ENCODE results near the gene ANKH.
A peak's percentile ranks its signal among the peaks of the same experiment; 100 is the strongest.

The ANKH gene

DNA sequence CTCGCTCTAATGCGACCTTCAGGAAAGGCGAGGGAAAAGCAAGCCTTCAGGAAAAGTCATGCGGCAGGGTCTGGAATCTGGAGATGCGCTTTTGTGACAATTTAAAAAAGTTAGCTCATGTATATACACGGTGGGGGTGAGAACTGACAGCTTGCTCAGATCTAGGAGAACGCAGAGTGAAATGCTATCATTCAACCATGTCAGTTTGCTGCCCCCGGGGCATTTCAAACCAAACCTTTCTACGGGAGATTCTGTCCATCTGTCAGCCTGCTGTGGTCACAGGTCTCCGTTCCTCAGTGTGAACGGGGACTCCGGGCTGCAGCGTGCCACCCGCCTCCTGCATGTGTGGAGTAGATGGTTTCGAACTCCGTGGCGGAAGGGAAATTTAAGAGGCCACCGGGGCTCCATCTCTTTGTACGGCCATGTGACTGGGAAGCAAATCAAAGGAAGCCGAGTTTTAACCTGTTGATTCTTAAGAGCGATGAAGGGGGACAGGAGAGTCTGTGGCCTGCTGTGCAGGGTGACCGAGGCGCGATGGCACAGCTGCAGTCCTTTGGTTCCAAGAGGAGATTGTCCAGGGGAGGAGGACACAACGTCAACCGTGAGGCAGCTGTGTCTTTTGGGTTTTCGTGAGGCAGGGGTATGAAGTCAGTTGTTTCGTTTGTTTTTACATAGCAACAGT, 161.1 kb downstream of the ANKH start:
- no peak for DNase-seq

DNA sequence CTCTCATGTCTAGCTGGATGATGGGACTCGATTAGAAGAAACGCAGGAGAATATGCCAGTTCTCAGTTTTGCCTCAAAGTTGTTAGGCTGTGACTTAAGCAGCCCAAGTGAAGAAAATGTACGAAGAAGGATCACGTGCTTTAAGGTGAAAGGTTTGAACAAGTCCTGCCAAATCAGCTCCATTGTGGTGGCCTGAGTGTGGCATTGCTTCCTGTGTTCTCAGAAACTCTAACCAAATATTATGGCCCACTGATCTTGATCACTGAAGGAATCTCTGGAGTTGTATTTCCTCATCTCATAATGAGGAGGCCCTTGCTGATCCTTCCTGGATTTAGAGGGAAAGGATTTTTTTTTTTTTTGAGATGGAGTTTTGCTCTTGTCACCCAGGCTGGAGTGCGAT, 163.0 kb downstream of the ANKH start:
- DNase-seq = no peak

DNA sequence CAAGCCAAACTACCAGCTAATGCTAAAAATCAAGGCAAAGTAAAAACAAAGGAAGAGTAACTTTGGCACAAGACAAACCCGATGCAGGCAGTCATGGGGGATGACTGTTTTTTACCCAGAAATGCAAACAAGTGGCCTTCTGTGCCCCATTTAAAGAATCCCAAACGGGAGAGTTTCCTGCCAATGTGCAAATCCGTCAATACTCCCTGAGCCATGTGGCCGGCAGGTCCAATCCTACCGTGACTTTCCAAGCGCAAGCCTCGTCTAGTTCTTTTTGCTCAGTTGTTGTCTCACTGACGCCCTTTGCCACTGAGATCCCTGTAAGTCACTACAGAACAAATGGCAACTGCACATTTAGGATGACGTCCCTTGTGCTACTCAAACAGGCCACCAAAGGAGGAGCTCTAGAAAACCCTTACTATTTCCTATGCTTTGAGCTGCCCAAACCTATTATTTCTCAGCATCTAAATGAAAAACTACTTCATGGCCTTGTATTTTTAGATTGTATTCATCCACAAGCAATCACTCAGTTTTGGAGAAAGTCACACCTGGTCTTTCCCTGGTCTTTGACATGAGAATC, 163.7 kb downstream of the ANKH start:
- DNase-seq = no peak

DNA sequence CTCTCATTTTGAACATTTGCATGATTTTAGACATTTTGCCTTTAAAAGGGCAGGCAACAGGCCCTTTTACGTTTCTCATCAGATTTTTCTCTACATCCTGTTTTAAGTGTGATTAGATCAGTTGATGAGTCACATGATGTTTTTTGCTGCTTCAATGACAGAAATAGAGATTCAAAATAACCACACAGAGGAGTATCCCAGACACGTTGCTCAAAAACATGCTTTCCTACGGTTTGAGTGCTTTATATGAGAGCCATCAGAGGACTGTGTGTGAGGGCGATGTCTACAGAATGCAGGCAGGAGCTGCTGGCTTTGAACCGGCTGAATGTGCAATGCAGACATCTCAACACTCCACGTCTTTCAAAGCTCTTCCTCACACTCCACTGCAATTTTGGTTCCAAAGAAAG, 165.0 kb downstream of the ANKH start:
- peak; percentile 34 to 65 (median 59) for DNase-seq

DNA sequence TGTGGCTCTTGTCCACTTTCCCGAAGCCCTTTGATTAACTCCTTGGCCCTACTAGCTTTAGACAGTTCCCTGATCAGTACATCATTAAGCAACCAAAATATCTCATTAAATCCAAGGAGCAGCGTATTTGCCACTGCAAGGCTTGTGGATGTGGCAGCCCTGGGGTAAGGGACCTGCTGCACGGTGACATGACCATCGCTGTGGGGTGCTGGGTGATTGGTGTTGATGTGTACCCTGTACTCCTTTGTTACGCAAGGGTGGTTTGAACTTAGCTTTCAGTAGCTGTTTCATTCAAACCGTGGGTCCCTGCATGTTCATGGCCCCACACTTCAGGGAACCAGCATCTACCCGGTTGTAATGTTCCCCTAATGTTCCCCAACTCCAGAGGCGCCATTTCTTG, 166.0 kb downstream of the ANKH start:
- no peak for DNase-seq

DNA sequence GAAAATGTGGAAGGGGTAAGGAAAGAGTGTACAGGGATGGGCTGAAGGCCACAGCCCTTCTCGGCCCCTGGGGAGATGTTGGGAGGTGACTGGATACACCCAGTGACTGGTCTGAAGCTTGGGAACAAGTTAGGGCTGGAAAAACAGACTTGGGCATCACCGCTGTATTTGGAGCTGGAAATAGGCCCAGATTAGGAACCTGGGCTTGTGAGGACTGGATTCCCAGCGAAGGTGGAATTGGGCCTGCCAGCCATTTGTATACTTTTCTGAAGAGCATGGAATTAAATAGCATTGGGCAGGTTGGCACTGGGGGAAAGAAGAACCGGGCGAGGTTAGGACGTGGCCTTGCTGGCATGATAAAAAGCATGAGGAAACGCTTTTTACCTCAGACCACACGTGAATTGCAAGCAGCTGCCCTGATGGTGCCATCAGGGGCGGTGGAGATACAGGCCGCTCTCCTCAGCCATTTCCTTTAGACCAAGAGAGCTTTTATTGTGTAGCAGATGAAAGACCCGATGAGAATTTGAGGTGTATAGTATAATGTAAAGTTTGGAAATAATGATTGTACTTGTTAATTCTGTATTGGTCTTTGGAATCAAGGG, 169.2 kb downstream of the ANKH start:
- DNase-seq = no peak

- DNase-seq = no peak
These were observed 170.0 kb downstream of the ANKH start for GRCh38 chr5:14701556-14701955.

DNA sequence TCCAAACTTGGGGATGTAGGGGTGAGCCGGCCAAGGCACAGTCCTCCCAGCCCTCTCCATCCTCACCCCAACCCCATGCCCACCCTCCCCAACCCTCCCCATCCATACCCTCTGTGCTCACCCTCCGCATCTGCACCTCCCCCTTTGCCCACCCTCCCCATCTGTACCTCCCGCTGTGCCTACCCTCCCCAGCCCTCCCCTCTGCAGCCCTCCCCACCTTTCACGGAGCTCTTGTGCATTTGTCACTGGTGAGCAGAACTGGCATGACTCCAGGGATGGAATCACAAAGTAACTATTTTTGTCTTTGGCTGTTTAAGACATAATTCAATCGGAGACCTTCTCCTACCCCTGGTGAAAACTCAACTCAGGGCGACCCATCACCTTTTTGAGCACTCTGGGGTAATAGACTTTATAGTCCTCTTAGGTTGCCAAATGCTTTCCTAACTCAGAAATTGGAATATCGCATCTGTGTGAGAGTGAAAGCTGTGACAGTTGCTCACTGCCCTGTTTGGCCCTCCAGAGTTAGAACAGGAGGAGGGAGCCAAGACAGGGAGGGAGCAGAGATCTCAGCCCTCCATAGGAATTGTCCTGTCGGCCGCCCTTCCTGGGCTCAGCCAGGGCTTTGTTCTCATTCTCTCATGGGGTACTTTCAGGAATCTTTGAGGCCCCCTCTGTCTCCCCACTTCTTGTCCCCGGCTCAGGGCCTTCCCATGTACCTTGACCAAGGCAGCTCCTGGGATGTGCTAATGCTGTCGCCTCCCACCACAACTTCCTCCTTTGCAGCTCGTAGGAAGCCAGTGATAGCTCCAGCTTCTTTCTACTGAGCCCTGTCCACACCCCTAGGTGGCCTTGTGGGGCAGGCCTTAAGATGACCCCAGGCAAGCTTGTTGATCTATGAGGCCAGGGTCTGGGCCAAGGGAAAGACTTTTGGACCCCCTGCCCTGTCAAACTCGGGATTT, 170.8 kb downstream of the ANKH start:
- peak; percentile 58 to 62 (median 58) for DNase-seq

DNA sequence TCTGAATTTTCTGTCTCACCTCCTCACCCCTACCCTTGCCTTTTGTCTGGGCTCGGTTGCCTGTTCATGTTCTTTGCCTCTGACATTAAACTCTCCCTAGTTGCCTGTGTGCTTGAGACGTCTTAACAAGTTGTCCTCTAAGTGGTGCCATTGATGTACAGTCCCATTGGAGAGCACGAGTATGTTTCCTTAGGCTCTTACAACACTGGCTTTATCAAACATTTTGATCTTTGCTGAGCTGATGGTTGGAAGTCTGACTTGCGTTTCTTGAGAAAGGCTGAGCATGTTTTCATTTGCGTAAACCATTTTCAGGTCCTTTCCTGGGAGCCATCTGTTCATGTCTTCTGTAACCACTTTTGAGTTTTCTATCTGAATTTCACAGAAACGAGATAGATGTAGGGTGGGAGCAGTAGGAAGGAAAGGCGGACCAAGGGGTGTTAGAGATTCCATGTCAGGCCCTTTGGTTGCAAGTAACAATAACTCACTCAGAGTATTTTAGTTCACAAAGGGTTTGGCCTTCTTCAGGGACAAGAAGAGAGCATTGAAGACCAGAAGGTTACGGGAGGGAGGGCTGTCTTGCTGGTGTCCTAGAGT, 171.7 kb downstream of the ANKH start:
- DNase-seq = no peak

DNA sequence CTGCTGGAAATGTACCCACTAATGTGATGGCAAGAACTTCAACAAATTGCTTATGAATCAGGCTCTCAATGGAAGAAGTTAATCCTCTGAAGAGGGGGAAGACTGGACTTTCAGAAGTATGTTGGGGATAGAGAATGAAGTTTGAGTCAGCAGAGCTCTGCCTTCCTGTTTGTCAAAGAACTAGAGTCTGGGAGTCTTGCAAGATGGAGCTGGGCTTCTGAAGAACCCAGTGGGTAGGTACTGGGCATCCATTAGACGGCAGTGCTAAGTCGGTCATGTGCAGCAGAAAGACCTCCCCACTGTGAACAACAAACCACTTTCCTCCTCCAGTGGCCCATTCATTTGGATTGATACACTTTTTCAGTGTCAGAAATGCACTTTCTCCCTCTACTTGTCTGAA, 172.4 kb downstream of the ANKH start:
- no peak for DNase-seq

DNA sequence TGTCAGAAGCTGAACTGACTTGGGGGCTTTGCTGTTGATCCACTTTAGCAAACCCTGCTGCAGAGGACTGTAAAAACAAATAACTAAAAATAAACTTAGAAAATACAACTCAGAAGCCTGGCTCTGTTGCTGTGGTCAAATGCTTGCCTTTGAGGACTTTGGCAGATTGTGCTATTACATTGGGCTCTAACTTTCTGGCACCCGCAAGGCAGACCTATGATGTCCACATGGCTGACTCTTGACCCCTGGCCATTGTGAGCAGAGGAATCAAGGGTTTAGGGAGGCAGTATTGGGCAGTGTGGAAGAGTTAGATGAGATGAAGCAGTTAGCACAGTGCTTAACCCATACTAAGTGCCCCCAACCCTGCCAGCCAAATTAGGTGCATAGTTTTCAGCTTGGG, 173.1 kb downstream of the ANKH start:
- no peak for DNase-seq

GRCh38 chr5:14696851-14697250, 174.7 kb downstream of the ANKH start:
- no peak for DNase-seq

DNA sequence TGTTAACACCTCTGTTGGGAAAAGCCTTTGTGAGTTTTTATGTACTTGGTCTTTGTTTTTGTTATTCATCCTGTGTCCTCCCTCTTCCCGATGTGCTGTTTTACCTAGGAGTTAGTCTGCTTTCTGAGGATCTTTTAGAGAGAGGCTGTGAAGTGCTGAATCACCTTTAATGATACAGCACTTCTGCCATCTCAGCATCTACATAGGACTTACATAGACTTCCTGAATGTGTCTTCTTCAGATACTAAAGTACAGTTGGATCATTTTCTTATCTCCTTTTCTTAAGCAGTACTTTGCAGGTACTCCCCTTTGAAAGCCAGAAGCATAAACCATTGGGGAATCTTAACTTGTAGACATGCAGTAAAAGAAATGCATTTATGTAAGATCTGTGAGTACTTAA, 175.5 kb downstream of the ANKH start:
- DNase-seq = no peak

DNA sequence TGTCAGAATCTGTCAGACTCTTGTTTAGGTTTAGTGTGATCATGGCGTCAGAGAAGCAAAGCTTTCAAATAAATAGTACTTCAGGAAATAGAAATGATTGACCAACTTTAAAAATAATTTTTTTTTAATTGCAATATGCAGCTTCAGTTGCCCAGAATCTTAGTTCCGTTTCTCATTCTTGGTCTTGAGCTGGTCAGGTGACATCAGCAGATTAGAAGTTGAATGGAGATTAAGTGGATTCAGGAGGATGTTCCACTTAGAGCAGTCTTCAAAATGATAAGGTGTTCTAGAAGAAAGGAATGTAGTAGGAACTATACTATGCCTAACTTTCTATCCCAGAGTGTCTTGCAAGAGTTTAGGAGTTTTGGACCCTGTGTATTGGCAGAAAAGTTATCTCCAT, 176.4 kb downstream of the ANKH start:
- DNase-seq = no peak

DNA sequence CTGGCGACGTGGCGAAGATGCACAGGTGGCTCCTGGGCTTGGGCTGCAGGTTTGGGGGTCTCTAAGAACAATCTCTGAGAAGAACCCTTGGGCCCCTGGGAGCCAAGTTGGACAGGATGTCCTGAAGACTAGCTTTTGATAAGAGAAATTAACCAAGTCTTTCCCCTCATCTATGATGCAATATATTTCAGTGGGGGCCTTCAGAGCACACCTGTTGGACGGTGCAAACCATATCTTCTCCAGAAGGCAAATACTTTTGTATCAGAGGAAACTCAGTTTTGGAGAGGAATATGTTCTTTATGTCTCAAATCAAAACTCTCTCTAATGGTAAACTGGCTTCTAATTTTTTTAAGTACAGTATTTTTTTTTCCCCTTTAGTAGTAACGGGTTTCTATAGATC, 178.5 kb downstream of the ANKH start:
- no peak for DNase-seq

DNA sequence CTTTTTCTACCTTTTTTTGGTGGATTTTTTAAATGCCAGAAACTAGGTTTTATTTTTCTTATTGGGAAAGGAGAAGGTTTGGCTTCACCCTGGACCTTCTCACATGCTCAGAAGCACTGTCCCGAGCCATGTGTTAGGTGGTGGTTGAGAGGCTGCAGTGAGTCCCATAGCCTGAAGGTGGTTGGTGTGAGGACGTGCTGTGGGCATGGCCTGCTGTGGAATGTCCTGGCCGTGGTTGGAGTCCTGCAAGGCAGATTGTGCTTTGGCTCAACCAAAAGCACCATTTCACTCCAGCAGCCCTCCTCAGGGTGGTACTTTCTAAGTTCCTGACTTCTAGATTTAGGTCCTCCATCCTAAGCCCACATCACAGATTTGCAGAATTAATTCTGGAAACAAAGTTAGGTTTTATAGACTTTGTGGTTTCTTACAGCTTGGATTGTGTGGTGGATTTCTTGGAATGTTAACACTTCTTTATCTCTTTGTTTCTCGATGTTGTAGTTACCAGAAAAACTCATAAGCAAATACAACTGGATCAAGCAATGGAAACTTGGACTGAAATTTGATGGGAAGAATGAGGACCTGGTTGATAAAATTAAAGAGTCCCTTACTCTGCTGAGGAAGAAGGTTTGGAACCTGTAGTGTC, 184.4 kb downstream of the ANKH start:
- no peak for DNase-seq

DNA sequence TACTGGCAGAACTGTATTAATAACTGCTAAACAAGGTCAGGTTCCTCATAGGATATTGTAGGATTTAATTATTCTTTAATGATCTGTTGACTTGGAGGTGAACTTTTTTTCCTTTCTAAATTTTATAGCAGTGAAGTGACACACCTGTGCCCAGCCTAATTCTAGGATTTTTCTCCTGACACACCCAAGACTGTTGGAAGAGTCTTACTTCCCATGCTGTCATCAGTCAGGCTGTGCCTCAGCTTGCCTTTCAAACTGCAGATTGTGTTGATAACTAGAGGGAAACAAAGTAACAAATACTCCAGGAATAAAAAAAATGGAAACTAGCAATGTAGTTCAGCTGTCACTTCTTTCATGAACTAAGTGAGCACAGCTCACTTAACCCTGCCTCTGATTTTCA, 185.1 kb downstream of the ANKH start:
- no peak for DNase-seq

DNA sequence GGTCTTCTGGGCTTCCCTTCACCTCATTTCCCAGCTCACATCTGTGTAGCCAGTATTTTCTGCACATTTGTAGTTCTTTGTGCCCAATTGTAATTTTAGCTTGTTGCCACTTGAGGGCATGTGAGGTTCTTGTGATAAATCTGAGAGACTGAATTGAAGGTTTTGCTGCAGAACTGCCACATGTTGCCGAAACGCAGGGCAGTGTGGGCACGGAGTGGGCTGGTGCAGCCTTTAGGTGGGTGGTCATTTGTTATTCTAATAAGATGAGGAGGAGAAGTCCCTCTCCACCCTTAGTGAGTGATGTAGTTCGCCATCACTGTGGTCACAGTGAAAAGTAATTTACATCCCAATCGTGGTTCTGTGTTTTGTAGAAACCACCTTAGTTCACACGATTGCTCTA, 185.8 kb downstream of the ANKH start:
- peak; percentile 60 to 73 (median 72) for DNase-seq

- no peak for DNase-seq
These were observed 186.8 kb downstream of the ANKH start for GRCh38 chr5:14684757-14685156.

DNA sequence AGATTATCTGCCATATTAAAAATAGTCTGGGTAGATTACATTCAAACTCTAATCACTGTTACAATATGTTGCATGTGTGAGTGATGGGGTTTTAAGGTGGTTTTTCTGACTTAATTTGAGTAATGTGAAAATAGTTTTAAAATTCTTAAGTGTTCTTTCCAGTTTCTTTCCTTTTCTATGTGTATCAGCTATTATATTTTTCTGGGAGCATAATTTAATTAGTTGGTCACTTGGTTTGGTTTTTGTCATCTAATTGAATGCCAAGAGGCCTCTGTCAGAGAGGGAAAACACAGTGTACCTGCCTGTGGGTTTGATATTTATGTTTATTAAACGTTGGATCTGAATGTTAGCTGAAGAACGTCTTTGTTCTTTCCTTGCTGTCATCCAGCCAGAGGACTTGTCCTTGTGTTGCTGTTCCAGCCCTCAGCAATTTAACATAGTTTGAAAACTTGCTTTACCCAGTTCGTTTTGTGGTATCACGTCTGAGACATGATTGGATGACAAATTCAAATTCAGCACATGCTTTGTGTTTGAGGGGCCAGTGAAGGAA, 187.6 kb downstream of the ANKH start:
- no peak for DNase-seq

- no peak for DNase-seq
These were observed 190.3 kb downstream of the ANKH start for GRCh38 chr5:14681236-14681752.

DNA sequence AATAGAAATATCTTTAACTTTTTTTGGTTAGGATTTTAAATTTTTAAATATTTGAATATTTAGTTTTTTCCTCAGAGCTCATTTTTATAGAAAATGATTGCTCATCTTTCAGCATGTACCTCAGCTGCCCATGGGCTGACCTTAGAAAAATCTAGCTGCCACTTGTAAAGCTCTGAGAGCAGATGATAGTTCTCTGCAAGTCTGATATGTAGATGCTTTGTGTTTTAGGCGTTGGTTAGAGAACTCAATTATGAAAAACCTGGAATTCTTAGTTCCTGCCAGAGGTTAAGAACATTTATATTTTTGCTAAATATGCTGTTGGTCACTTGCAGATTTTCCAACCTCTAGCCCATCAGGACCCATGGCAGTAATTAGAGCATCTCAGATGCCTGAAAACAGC, 192.0 kb downstream of the ANKH start:
- no peak for DNase-seq
